Cortex of kidney (tissue), 1 donor: ENCODE results near the gene PAX8.

Source experiments
- DNase-seq: peaks from one replicate; lab custom pipeline; 2025; lab: John Stamatoyannopoulos, UW

Gene PAX8

GRCh38 chr2:113203901-113204519, 74.7 kb downstream of the PAX8 start:
- DNase-seq = no peak

GRCh38 chr2:113203217-113203530, 75.5 kb downstream of the PAX8 start:
- DNase-seq = no peak

DNA sequence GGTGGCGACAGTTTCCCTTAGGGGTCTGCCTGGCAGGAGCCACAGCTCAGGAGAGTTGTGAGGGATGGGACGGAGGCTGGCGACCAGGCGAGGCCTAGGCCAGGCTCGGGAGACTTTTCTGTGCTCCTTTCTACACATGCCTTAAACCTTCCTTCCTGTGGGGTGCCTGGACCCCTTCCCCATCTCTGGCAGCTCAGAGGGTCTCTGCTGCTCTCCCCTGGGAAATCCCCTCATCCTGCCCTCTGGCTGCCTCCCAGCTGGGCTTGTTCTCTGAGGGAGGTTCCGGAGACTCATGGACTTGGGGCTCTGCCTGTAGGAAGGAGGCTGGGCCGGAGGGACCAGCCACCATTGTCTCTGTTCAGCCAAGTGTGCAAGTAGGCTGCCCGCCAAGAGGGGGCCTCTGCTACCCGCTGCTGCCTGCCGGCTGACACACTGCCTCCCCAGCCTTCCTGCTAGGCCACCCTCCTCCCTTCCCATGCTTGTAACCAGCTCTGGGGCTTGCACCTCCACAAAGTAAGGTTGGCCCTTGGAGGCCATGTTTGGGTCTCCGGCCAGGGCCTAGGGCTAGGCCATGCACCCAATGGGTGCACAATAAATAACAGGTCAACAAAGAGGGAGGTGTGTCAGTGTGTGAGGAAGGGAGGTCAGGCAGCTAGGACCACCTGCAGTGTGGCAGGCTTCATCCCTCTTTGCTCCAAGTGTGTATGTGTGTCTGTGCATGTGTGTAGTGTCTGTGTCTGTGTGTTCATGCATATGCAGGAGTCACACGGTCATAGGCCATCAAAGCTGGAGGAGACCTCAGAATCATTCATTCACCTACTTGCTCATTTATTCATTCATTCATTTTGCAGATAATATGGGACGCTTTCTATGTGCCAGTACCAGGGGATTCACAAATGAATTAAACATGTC, 76.2 kb downstream of the PAX8 start:
- DNase-seq = no peak

- no peak for DNase-seq
These were observed 77.0 kb downstream of the PAX8 start for GRCh38 chr2:113201496-113202304.

GRCh38 chr2:113200736-113201490, 77.8 kb downstream of the PAX8 start:
- DNase-seq = no peak

GRCh38 chr2:113200236-113200635, 78.5 kb downstream of the PAX8 start:
- DNase-seq = no peak

DNA sequence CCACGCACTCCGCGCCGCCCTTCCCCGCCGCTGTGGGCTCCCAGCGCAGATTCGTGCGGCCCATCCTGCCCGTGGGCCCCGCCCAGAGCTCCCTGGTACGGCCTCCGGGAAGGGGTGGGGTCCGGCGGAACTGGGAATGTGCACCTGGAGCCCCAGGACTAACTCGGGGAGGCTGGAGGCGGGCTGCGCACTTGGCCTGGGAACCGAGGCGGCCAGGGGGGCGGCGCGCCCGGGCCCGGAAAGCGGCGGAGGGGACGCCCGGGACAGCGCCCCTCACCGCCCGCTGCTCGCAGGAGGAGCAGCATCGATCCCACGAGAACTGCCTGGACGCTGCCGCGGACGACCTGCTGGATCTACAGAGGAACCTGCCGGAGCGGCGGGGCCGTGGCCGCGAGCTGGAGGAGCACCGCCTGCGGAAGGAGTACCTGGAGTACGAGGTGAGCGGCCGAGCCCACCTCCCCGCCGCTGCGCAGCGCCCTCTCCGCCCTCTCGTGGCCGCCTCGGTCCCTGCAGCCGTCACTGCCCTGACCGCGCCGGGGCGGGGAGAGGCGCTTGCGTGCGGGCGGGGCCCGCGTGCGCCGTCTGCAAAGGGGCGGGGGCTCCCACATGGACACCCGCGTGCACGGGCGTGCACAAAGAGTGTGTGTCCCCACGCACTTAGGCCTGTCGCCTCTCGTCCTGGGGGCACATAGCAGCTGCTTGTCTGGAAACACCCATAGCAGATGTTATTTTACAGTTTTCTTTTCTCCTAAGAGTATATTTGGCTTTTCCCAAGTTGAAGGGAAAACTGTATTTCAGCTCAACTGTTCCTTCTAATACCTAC, 79.7 kb downstream of the PAX8 start:
- DNase-seq = peak; percentile 22

- no peak for DNase-seq
These were observed 80.5 kb downstream of the PAX8 start for GRCh38 chr2:113198048-113198789.

DNA sequence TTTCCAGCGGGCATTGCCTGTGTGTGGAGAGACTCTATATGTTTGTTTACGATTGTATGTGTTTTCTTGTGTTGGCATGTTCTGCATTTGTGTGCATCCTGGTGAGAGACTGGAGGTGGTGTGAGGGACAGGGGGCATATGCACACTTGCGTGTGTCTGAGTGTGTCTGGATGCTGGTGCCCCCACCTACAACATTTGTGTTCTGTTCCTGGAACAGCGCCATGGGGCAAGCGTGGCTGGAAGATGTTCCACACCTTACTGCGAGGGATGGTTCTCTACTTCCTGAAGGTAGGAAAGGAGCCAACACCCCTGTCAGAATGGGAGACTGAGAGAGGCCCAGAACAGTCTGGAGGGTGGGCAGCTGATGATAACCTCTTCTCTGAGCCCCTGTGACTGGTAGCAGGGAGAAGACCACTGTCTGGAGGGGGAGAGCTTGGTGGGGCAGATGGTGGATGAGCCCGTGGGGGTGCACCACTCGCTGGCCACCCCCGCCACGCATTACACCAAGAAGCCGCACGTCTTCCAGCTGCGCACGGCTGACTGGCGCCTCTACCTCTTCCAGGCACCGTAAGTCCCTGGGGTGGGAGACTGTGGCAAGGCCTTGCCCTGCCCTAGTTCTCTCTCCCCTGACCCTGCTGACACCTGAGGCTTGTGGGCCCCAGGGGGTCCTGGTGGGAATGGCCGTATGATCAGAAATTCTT, 81.2 kb downstream of the PAX8 start:
- DNase-seq = no peak

DNA sequence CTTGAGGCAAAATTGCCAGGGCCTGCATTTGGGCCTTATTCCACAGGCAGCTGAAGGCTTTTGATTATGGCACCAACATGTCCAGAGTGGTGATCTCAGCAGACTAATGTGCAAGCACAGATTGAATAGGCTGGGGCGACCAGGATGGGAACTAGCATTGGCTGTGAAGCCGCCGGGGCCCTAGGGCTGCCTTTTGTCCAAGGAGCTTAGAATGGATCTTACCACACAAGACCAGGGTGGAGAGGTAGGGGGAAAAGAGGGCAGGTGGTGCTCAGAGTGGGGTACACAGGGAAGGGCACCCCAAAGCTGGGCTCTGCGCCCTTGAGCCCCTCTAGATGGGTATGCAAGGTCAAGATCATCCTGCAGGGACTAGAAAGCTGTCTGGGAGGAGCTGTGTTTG, 81.9 kb downstream of the PAX8 start:
- no peak for DNase-seq

DNA sequence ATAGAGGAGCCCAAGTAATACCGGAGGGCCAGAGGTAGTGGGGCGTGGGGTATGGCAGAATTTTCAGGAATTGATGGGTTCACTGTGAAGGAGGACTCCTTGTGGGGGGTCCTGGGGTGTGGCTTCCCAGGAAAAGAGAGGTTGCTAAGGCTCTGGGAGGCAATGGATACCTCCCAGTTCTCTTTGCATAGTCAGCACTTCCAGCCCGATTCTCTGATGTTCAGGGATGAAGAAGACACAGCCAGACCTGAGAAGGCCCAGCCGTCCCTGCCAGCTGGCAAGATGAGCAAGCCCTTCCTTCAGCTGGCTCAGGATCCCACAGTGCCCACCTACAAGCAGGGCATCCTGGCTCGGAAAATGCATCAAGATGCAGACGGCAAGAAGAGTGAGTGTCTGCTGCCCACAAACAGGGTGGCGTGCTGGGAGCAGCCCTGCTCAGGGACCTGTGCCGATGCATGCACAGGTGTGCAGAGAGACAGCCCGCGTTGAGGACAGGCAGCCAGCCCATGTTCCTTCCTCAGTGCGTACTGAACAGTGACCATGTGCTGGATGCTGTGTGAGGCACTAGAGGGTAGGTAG, 82.7 kb downstream of the PAX8 start:
- DNase-seq = no peak

DNA sequence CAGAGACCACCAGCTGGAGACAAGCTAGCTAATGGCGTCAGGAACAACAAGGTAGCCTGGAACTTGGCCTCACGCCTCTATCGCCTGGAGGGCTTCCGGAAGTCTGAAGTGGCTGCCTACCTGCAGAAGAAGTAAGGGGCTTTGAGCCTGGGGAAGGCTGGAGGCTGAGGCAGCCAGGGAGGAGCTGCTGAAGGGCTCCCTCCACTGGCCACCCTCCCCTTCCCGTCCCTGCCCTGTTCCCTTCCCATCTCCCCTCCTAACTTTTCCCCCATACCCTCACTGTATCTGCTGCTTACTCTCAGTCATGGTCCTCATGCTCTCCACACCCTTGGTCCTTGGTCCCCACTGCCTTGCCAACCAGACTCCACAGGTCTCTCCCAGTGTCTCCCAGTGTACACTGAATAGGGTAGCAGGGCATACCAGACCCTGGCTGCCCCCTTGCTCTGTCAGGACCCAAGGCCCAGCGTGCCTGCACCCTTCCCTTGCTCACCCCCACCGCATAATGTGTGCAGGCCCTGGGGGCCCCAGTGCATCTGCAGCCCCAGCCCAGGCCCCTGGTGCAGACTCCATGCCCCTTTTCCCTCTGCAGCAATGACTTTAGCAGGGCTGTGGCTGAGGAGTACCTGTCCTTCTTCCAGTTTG, 86.1 kb downstream of the PAX8 start:
- DNase-seq = no peak

GRCh38 chr2:113190871-113191270, 87.8 kb downstream of the PAX8 start:
- no peak for DNase-seq

DNA sequence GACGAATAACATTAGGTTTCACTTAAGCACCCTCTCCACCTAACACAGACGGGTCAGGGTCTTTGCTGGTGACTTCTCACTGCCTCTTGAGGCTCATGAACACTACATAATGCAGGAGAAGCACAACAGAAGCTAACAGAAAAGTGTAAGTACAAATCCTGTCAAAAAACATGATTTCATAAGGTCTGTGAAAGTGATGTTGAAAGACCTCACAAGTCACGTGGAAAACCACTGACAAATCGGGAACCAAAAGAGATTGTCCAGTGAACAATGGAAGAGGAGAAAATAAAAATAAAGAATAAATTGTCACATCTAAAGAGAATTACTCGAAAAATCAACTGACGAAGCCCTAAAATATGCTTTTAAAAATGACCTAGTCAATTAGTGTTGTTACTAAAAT, 91.0 kb downstream of the PAX8 start:
- DNase-seq = no peak

GRCh38 chr2:113186433-113186796, 92.3 kb downstream of the PAX8 start:
- DNase-seq = no peak

DNA sequence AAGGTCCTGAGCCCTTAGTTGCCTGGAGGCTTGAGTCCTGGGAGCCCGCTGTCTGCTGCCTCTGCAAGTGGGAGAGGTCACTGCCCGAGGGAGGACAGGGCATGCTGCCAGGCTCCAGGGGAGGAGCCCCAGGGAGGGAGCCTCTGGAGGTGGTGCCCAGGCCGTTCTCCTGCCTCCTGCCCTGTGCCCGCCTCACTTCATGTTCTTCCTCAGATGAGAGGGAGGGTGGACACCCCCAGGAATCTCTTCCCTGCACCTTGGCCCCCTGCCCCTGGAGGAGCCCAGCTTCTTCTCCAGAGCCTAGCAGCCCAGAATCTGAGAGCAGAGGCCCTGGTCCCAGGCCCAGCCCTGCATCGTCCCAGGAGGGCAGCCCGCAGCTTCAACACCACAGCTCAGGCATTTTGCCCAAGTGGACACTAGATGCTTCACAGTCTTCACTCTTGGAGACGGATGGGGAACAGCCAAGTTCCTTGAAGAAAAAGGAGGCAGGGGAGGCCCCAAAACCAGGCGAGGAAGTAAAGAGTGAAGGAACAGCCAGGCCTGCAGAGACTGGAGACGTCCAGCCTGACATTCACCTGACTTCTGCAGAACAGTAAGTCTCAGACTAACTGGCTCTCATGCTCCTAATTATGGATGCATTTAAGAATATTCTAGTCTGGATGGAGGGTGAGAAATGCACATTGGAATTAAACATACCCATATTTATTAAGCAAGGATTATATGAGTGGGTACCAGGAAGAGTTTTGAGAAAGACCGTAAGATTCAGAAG, 92.9 kb downstream of the PAX8 start:
- no peak for DNase-seq

DNA sequence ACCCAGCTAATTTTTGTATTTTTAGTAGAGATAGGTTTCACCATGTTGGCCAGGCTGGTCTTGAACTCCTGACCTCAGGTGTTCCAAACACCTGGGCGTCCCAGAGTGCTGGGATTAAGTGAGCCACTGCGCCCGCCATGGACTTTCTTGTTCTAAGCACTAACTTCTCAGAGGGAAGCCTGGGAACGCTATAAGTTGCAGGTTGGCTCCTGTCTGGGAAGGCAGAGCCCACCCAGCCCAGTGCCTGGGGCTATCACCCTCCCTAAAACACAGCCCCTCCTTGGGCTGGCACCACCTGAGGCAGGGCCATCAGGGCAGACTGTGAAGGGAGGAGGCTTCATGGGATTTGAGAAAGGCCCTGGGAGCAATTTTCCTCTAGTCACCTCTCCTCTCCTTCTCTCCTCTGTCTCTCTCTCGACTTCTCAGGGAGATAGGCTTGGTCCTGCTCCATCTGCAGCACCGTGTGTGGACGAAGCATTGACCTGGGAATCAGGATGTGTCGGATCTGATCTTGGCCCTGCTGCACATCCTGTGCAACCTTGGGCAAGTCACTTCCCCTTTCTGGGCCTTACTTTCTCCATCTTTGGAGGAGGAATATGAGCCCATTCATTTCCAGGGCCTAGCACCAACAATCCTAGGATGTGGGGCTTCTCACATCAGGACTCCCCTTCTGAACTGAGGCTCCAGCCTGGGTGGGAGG, 94.0 kb downstream of the PAX8 start:
- DNase-seq = no peak

DNA sequence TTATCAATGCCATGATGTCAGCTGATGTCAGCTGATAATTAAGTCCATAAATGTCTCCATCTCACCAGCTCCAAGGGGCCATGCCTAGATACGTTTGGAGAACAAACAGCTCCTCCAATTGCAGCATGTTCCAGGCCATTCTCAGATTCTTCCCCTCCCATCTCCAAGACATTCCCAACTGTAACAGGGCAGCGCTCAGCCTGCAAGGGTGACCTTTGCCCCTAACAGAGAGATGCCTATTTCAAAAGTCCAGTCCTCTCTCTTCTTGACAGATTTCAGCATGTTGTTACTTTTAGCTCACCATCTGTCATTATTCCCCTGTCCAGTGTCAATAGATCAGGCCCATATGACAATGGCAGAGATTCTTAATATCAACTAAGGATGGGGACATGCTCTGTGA, 95.0 kb downstream of the PAX8 start:
- no peak for DNase-seq
